Activated CD4-positive, alpha-beta T cell treated with anti-CD3 and anti-CD28 coated beads, Interleukin-2, amount 50 U/mL, for 1 hour (primary cell): ENCODE data around the gene LCTL.

Experiments used
- DNase-seq: peaks from one replicate; pipeline ENCODE4 v3.0.0-alpha.2; 2020

Gene LCTL, protein sequence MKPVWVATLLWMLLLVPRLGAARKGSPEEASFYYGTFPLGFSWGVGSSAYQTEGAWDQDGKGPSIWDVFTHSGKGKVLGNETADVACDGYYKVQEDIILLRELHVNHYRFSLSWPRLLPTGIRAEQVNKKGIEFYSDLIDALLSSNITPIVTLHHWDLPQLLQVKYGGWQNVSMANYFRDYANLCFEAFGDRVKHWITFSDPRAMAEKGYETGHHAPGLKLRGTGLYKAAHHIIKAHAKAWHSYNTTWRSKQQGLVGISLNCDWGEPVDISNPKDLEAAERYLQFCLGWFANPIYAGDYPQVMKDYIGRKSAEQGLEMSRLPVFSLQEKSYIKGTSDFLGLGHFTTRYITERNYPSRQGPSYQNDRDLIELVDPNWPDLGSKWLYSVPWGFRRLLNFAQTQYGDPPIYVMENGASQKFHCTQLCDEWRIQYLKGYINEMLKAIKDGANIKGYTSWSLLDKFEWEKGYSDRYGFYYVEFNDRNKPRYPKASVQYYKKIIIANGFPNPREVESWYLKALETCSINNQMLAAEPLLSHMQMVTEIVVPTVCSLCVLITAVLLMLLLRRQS

DNA sequence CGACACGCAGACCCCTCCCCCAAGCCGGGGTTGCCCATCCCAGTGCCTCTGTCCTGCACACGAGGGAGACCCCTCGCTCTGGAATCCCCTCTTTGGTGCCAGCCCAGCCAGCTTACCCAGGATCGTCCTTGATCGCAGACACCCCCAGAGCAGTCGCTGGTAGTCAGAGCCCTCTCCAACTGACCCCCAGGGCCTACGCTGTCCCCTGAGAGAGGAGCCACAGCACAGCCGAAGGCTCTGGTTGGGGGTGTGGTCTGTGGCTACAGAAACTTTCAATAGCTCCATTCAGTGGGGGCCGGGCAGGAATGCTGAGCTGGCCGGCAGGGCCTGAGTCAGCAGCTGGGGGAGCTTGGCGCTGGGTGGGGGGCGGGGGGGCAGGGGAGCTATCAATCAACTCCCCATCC lies at the start of gene LCTL:
Gene LCTL, minus strand, starts transcription at position 258 of the 404 bp plus-strand sequence. CDS start 633 bp downstream, outside the sequence.
- no peak for DNase-seq

DNA sequence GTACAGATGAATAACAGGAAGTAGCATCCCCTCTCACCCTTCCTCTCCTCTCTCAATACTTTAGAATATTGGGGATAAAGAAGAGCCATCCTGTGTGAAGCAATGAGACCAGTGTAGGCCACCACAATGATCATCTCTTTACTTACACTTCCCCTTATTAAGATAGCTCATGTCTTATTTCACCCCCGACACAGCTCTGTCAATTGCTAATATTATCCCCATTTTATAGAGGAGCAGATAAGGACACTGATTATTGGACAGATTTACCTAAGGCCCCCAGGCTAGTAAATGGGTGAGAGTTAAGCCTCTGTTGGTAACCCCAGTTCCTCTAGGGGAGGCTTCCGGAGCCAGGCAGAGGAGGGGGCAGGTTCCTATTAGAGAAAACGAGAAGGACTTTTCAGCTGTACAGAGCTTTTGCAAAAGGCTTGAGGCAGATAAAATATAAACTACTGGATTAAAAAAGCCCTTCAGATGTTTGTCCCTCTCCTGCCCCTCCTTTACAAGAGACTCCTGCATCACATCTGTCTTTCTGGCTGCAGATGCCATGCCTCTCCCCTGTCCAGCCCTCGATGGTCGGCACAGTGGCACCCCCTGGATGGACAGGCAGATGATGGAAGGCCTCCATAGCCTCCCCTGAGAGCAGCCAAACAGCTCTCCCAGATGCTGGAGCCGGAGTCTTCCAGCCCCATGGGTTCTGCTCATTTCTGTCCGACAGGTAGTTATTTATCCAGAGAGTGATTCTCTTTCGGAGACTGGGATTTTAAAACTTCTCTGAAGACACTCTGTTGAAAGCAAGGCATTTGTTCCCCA lies 49.4 kb upstream of the LCTL start:
- DNase-seq, result no peak

DNA sequence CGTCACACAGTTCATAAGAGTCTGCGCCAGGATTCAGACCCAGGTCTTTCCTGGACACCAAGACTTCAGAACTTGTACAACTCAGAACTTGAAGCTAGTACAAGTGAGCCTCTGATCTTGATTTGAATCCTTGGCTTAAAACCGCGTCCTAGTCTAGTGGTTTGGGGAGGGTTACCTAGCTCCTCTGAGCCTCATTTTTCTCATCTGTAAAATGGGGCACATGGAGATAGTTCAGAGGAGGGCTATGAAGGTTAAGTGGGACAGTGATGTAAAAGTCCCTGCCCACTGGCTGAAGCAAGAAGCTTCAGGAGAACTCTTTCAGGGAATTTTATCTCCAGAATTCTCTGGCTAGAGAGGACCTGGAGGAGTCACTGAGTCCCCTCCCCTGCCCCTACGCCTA lies 48.7 kb upstream of the LCTL start:
- no peak for DNase-seq

DNA sequence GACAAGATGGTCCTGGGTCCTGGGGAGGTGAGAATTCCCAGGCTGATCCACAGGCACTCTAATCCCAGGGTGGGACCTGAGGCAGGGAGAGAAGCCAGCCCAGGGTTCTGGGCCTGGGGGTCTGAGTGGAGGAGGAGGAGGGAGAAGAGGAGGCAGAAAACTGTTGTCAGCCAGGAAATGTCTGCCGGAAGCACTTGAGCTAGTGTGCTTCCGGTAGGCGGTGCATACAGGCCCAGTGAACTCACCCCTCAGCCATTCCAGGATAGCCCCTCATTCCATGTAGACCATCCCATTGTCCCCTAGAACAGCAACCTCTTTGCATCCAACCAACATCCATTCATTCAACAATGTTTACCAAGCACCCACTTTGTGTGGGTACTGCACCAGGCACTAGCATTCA lies 47.9 kb upstream of the LCTL start:
- DNase-seq, result no peak

DNA sequence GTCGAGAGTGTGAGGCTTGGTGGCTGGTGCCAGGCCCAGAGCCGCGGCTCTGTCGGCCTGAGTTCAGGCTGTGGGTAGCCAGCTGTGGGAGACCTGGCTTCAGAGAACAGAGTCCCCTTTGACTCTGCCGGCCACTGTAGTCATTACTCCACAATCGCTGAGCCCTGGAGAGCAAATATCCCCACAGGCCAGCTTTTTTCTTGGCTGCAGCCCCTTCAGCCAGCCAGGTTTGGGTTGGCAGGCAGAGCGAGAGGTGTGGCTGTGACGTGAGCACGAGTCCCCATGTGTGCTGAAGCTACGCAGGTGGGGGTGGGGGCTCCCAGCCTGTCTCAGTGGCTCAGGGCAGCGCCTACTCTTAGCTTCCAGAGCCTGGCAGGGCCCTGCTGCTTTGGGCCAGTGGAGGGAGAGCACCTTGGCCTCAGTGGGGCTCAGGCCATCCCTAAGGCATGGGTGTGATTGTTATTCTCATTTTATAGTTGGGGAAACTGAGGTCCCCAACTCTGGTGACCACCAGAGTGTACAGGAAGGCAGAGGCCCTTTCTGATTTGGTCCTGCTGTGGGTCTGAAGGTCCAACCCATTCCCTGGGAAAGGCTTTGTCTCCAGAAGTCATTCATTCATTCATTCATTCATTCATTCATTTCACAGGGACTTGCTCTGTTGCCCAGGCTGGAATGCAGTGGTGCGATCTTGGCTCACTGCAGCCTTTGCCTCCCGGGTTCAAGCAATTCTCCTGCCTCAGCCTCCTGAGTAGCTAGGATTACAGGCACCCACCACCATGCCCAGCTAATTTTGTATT lies 45.7 kb upstream of the LCTL start:
- no peak for DNase-seq

DNA sequence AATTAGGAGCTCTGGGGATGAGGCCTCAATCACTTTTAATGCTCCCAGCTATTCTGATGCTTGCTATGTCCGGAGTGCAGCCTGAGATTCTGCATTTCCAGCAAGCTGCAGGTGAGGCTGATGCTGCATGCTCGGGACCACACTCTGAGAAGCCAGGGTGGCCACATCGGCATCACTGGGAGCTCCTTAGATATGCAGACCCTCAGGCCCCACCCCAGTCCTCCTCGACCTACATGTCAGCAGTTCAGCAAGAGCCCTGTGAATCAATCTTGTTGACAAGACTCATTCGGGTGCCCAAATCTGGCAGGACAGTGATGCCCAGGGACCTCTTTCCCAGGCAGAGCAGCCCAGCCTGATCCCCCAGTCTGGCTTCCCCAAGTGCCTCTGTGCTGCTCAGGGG lies 44.1 kb upstream of the LCTL start:
- no peak for DNase-seq

DNA sequence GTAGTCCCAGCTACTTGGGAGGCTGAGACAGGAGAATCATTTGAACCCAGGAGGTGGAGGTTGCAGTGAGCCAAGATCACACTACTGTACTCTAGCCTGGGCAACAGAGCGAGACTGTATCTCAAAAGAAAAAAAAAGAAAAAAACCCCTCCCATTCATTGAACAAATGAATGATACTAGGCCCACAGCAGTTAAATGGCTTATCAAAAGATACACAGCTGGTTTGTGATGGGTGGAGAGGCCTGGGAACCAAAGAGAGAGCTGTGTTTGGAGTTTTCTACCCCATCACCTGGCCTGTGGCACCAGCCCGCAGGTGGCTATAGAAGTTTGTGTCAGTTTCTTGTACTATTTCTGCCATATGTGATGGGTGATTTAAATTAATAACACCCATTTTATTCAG lies 43.1 kb upstream of the LCTL start:
- no peak for DNase-seq

DNA sequence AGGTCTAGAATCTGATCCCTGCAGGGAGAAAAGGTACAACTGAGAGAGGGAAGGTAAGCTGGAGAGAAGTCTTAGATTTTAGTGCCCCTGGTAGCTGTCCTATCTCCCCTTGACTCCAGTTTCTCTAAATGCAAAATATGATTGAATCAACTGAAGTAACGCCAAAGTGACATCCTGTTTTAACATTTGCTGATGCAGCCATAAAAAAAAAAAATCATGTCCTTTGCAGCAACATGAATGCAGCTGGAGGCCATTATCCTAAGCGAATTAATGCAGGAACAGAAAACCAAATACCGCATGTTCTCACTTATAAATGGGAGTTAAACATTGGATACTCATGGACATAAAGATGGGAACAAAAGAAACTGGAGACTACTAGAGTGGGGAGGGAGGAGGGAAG lies 42.4 kb upstream of the LCTL start:
- DNase-seq, result no peak

DNA sequence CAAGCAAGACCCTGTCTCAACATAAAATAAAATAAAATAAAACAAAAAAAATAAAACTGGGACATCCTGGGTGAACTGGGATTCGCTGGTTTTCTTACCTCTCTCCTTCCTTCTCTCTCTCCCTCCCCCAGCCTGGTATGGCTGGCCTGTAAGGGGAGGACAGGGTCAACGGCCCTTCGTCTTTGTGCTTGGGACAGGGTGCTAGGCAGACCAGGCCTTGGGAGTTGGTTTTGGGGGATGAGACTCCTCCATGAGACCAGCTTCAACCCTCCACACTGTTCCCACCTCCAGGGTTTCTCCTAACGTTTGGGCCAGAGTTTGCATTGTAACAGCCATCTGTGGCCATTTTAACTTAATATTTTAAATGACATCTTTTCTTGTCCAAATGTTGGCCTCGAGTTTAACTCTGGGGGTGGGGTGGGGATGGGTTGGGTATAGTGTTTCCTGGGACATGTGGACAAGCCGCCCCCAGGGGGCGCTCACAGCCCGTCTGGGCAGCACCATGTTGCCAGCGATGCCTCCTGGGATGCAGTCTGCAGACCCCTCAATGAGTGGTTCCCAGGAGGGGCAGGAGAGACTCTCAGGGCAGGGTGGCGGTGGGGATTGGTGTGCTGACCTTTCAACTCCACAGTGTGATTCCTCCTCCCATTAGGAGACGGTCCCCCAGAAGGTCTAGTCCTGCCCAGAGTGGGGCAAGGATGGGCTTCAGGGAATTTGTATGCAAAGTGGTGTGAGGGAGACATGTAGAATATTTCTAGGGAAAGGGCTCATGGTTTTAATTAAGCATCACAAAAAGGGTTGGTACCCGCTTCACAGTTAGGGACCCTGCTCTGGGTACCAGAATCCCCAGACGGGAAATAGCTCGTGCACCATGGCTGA lies 37.7 kb upstream of the LCTL start:
- peak; percentile 60 for DNase-seq

DNA sequence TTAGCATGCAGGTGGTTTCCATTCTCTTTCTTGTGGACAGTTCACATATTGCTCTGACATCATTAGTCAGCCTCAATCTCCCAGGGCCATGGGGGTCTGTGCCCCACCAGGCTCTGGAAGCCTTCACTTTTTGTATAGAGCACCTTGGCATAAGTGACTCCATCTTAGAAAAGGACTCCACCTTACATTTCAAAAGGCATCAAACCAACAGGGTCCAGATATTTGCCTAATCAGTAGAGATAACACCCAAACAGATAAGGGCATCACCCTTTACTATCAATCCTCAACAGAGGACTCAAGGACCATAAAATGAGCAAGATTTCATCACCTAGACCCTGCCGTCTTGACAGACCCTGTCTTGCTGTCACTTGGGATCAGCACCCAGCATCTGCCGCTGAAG lies 35.7 kb upstream of the LCTL start:
- DNase-seq, result no peak

DNA sequence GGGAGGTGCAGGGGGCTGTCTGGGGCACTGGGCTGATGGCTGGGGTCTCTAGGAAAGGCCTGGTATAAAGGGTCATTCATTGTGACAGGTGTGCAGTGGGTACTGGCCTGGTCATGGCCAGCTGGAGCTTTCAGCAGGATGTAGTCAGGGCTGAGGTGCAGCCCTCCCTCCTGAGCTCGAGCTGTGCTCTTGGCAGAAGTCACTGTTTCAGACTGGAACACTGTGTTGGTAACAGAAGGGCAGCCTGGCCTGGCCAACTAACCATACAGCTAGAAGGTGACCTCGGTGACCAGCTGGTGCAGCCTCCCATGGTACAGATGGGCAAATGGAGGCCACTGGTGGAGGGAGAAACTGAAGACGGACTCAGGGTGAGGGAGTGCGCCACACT lies 34.4 kb upstream of the LCTL start:
- no peak for DNase-seq

DNA sequence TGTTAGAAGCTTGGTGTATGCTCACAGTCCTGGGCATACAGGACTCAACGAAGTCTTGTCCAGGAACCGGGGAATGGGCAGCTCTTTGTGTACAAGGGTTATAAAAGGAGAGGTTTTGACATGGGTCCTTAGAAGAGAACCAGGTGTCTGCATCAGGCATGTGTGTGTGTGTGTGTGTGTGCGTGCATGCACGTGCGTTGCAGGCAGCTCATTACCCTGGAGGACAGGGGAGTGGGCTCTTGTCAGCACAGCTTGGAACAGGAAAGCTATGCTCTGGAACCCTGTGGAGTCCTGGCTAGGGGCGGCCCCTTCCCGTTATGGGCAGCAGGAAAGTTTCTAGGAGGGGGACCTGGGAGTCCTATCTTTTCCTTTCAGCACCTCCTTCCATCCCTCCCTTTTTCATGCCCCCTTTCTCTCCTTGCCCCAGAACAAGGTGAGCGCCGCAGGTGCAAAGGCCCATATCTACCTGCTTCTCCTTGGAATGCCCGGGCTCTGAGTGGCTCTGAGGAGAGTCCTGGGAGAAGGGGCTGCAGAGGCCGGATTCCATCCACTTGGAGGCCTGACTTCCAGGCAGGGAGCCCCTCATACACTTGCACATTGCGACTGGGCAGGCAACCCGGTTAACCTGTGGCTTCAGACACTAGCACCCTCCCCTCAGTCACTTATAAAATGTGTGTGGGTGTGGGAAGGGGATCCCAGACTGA lies 33.9 kb upstream of the LCTL start:
- DNase-seq, result no peak

DNA sequence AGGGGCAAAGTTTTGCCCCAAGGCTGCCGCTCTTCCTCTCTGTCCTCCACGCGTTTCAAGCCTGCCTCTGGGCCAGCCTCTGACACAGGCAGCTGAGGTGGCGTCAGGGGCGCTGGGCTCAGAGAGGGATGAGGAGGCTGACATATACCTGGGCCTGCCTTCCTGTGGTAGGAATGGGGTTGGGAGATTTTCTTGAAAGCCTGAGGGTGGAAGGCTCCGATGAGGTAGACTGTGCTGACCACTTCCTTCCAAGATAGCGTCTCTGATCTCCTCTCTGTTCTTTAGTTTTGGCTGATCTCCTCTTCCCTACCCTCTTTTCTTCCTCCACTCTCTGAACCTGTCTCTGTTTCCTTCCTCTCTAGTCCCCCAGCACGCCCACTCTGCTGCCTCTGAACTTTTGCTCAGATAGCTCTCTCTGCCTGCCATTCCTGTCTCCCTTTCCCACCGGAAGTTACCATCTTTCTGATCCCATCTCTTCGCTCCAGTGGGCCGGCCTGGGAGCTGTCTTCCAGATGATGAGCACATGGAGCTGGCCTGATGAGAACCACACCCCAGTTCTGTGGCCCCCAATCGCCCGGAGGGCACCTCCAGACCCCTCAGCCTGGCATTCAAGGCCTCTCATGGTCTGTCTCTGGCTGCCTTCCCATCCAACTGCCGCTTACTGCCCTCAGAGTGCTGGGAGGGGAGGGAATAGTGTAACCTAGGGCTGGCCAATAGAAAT lies 32.5 kb upstream of the LCTL start:
- no peak for DNase-seq

DNA sequence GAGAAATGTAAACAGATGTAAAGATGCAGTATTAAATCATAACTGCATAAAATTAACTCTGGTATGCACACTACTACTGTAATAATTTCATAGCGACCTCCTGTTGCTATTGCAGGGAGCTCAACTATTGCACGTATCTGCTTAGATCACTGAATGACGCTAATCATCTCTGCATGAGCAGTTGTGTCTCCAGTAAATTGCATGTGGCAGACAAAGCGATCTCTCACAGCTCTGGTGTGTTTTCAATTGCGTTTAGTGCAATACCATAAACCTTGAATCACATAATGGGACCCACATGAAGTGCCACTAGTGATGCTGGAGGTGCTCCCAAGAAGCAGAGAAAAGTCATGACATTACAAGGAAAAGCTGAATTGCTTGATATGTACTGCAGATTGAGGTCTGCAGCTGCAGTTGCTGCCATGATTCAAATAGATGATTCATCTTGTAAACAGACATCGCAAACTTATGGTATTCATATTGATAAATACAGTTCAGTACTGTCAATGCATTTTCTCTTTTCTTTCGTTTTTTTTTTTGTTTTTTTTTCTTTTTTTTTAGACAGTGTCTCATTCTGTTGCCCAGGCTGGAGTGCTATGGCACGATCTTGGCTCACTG lies 30.2 kb upstream of the LCTL start:
- no peak for DNase-seq

DNA sequence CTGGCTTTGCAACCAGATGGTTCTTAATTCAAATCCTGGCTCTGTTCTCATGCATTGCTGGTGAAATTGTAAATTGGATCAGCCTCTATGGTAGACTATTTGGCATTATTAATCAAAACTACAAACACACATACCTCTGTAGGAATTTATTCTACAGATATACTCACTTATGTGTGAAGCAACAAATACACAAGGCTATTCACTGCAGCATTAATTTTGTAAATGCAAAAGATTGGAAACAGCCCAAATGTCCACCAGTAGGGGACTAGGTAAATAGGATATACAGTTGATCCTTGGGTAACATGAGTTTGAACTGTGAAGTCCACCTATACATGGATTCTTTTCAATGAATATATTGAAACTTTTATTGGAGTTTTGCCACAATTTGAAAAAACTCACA lies 29.5 kb upstream of the LCTL start:
- DNase-seq, result no peak

DNA sequence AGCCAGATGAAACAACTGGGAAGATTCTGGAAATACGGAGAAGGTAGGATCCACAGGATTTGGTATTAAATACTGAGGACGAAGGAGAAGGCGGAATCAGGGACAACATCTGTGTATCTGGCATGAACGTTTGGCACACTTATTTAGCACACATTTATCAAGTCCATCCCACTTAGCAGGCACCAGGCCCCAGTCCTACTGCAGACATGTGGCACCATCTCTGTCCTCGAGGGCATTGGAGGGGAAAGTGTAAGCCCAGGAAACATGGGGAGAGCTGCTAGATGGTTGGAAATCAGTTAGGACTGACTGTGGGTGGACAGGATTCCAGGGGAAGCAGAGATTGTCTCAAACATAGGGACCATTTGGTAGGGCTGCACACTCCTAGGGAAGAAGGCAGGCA lies 29.0 kb upstream of the LCTL start:
- no peak for DNase-seq

DNA sequence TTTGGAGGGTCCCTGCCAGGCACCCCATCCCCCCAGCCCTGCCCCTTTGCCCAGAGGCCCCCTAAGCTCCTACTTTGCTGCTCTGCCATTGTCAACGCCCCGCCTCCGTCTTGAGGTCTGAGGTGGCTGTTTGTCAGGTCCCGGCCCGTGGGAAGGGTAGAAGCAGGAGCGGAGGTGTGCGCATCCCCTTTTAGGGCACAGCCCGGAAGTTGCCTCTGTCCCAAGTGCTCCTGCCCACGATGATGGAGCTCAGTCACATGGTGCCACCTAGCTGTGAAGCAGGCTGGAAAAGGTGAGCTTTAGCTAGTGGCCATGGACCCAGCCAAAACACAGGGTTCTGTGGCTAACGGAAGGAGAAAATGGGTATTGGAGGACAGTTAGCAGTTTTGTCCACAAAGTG lies 28.5 kb upstream of the LCTL start:
- no peak for DNase-seq

DNA sequence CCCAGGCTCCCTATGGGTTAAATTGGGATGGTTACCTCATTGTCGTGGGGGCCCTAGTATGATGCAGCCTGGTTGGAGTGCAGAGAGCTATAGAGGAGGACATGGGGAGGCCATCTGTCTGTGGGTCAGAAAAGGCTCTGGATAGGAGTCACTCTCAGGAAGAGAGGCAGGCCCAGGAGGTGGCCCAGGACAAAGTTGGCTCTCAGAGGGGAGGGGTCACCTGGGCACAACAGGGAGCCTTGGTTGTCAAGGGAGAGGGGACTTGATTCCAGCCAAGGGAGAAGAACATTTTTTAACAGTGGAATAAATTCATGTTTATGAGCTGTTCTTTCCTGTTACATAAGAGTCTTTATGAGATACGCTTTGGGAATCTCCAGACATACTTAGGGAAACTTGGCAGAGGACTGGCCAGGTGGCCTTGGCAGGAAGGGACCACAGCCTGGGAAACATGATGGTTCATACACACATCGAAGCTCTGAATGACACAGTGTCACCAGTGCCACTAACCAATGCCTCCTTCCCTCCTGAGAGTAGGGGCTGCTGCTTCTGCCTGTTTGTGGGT lies 27.5 kb upstream of the LCTL start:
- DNase-seq, result no peak

DNA sequence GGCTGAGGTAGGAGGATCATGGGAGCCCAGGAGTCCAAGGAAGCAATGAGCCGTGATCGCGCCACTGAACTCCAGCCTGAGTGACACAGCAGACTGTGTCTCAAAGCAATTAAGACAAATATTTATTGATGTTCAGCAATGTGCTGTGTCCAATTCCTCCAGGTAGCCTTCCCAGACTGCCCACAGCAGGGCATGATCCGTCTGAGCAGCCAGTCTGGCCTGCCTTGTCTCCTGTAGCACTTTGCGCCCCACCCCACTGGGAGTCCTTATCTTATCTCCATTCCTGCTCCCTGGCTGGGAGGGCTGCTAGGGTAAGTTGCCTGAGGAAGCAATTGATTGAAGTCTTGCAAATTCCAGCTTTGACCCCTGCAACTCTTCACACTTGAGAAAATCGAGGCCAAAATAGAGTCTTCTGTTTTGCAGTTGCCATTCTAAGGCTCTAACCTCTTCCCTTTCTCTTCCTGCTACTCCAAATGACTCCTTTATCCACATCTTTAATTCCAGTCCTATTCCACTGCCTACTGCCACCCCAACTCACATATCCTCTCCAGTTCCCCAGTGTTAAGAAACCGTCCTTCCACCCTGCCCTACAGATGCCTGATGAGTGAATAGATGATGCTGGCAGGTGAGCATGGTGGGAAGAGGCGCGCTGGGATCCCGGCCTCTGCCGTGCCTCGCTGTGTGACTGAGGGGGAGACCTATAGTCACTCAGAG lies 26.9 kb upstream of the LCTL start:
- DNase-seq, result no peak
